Ishikawa (cell line): ENCODE results near the gene DNTTIP2.

Source experiments
- CEBPB ChIP-seq: IDR thresholded peaks from 2 replicates; pipeline ENCODE4 v1.6.1; 2012
- CREB1 ChIP-seq: IDR thresholded peaks from 2 replicates; pipeline ENCODE4 v1.6.1; 2012; ENCODE audit warnings: low read depth
- EGR1 ChIP-seq: IDR thresholded peaks from 2 replicates; pipeline ENCODE4 v1.6.1; 2012
- EP300 ChIP-seq: IDR thresholded peaks from 2 replicates; pipeline ENCODE4 v1.6.1; 2012; ENCODE audit warnings: borderline replicate concordance
- FOXM1 ChIP-seq: IDR thresholded peaks from 2 replicates; pipeline ENCODE4 v1.6.1; 2012; ENCODE audit warnings: low read depth, borderline replicate concordance
- MAX ChIP-seq: IDR thresholded peaks from 2 replicates; pipeline ENCODE4 v1.6.1; 2012
- NFIC ChIP-seq: IDR thresholded peaks from 2 replicates; pipeline ENCODE4 v1.6.1; 2012
- RAD21 ChIP-seq: IDR thresholded peaks from 2 replicates; pipeline ENCODE4 v1.6.1; 2012; ENCODE audit warnings: low read depth
- REST ChIP-seq: IDR thresholded peaks from 2 replicates; pipeline ENCODE4 v1.6.1; 2012; ENCODE audit warnings: low read depth, mild to moderate bottlenecking
- TAF1 ChIP-seq: IDR thresholded peaks from 2 replicates; pipeline ENCODE4 v1.6.1; 2012; ENCODE audit warnings: low read depth, mild to moderate bottlenecking
- TCF12 ChIP-seq: IDR thresholded peaks from 2 replicates; pipeline ENCODE4 v1.6.1; 2012; ENCODE audit warnings: low read depth
- TEAD4 ChIP-seq: IDR thresholded peaks from 2 replicates; pipeline ENCODE4 v1.6.1; 2012
- USF1 ChIP-seq: IDR thresholded peaks from 2 replicates; pipeline ENCODE4 v1.6.1; 2012
- YY1 ChIP-seq: IDR thresholded peaks from 2 replicates; pipeline ENCODE4 v1.6.1; 2012; ENCODE audit warnings: low read depth
- ZBTB7A ChIP-seq: IDR thresholded peaks from 2 replicates; pipeline ENCODE4 v1.6.1; 2012; ENCODE audit warnings: low read depth

The DNTTIP2 gene

GRCh38 chr1:93818570-93818959, 60.4 kb downstream of the DNTTIP2 start:
- TF ChIP-seq CREB1 (no peak), TEAD4 (no peak), TAF1 (no peak), CEBPB (no peak), ZBTB7A (no peak), USF1 (no peak), EP300 (no peak), REST (no peak), TCF12 (no peak), NFIC (no peak), MAX (no peak)

- TF ChIP-seq ZBTB7A (no peak), TAF1 (no peak), RAD21 (no peak), USF1 (no peak), EGR1 (no peak), FOXM1 (no peak), CREB1 (no peak), MAX (no peak)
Measured at GRCh38 chr1:93817819-93818569, 61.0 kb downstream of the DNTTIP2 start.

- TF ChIP-seq EP300 (no peak), REST (no peak), USF1 (no peak), TEAD4 (no peak), ZBTB7A (no peak), YY1 (no peak), TCF12 (no peak), RAD21 (no peak), FOXM1 (no peak), EGR1 (no peak), MAX (no peak), CREB1 (no peak), TAF1 (no peak), NFIC (no peak), CEBPB (no peak)
Measured at GRCh38 chr1:93816970-93817678, 61.9 kb downstream of the DNTTIP2 start.
